ENCODE measurements around the gene TMEM35A. TPM values are rescaled to one million over a fixed set of nuclear protein-coding genes. Genes with fewer than 3 reads are reported as not detected.
"Not testable (repeated sequence)": the region's sequence is repeated elsewhere in the genome, so short reads cannot be mapped to it uniquely, and the experiment has no call there.

TMEM35A gene
- total RNA-seq, 1 experiment from 2014 or later = not detected

- Histone ChIP-seq H3K9me3 (ENCODE audit: control insufficient read depth, insufficient read depth, low read depth, low read length) (no peaks in the 10 kb centered on the region), H3K27me3 (ENCODE audit: control insufficient read depth, insufficient read depth, low read length) (no peaks in the 10 kb centered on the region), H3K36me3 (ENCODE audit: control insufficient read depth, insufficient read depth, low read length) (no peaks in the 10 kb centered on the region), H3K4me3 (ENCODE audit: low read depth in 2 of 2, low read length in 2 of 2) (peak overlapping the region; percentile 82 to 94), H3K27ac (ENCODE audit: low read length) (peak overlapping the region; percentile 97), H3K4me1 (ENCODE audit: control insufficient read depth, insufficient read depth, low read length) (peaks cover 9% of the 10 kb centered on the region; the same call in 1 of the 2 replicates)
- ATAC-seq (0 out of 2 replicates have a peak, but pooled peaks have one; percentile 0), DNase-seq (ENCODE audit: low read depth, low spot score) (no peak)
- ChIA-PET CTCF (no interaction called here), POLR2A (no interaction called here)
- no peak for TF ChIP-seq REST (IDR thresholded peaks at IDR 0.05; ENCODE audit: insufficient read depth in 1 of 2, low read depth in 2 of 2, low read length in 1 of 2)
- no peak for TF ChIP-seq POLR2AphosphoS5 (IDR thresholded peaks at IDR 0.05; ENCODE audit: low read depth, low read length)
- TF ChIP-seq SIN3A (IDR thresholded peaks at IDR 0.05; ENCODE audit: borderline replicate concordance, insufficient read depth, low read depth, low read length) = no peak
- TF ChIP-seq CTCF (IDR thresholded peaks at IDR 0.05) = no peak
- intact Hi-C loops (cut with micrococcal nuclease; ENCODE audit: unreplicated experiment) = no loop called here
- BruUV-seq (replicated peaks) = no TSS peak
- in situ Hi-C loops (cut with HindIII; ENCODE audit: low pct_unique_long_range_greater_than_20kb, low sequenced_read_pairs) = no loop called here
Measured at GRCh38 chrX:101051153-101051548, 27.5 kb upstream of the TMEM35A start.

- peak within 1 kb of the TSS; percentile 97 for H3K27ac ChIP-seq (ENCODE audit: low read length)
- ChIA-PET POLR2A (no interaction called here), CTCF (no interaction called here)
- in situ Hi-C loops (cut with HindIII; ENCODE audit: low pct_unique_long_range_greater_than_20kb, low sequenced_read_pairs) (no loop called here), intact Hi-C loops (cut with micrococcal nuclease; ENCODE audit: unreplicated experiment) (no loop called here)
- H3K36me3 ChIP-seq (ENCODE audit: control insufficient read depth, insufficient read depth, low read length) = no peaks in the 10 kb centered on the region
- ATAC-seq (peak; percentile 99), DNase-seq (ENCODE audit: low read depth, low spot score) (peak; percentile 67)
- TSS peak; percentile 86 for BruUV-seq (replicated peaks)
- H3K9me3 ChIP-seq (ENCODE audit: control insufficient read depth, insufficient read depth, low read depth, low read length) = no peaks in the 10 kb centered on the region
- peak within 1 kb of the TSS; percentile 82 to 94 for H3K4me3 ChIP-seq (ENCODE audit: low read depth in 2 of 2, low read length in 2 of 2)
- TF ChIP-seq TCF7L2 (IDR thresholded peaks at IDR 0.05; ENCODE audit: low read depth, low read length) = peak; percentile 76
- TF ChIP-seq POLR2AphosphoS5 (IDR thresholded peaks at IDR 0.05; ENCODE audit: low read depth, low read length) = peak; percentile 87
- TF ChIP-seq CTCF (IDR thresholded peaks at IDR 0.05) = no peak
- TF ChIP-seq REST (IDR thresholded peaks at IDR 0.05; ENCODE audit: insufficient read depth in 1 of 2, low read depth in 2 of 2, low read length in 1 of 2) = no peak
- no peak for TF ChIP-seq SIN3A (IDR thresholded peaks at IDR 0.05; ENCODE audit: borderline replicate concordance, insufficient read depth, low read depth, low read length)
- H3K4me1 ChIP-seq (ENCODE audit: control insufficient read depth, insufficient read depth, low read length) = peaks cover 9% of the 10 kb centered on the region; the same call in 1 of the 2 replicates
- H3K27me3 ChIP-seq (ENCODE audit: control insufficient read depth, insufficient read depth, low read length) = no peaks in the 10 kb centered on the region
Measured at GRCh38 chrX:101051549-101052302, 27.0 kb upstream of the TMEM35A start, which contains the start of gene TRMT2B. TSS of gene TRMT2B (minus strand) at chrX:101052111. CDS start at chrX:101042289, 9,822 bp downstream.

- ATAC-seq; POLR2A ChIA-PET; H3K4me1 ChIP-seq (ENCODE audit: control insufficient read depth, insufficient read depth, low read length); H3K4me3 ChIP-seq (ENCODE audit: low read depth in 2 of 2, low read length in 2 of 2); CTCF ChIA-PET; H3K36me3 ChIP-seq (ENCODE audit: control insufficient read depth, insufficient read depth, low read length); H3K9me3 ChIP-seq (ENCODE audit: control insufficient read depth, insufficient read depth, low read depth, low read length); BruUV-seq (replicated peaks); DNase-seq (ENCODE audit: low read depth, low spot score); intact Hi-C loops (cut with micrococcal nuclease; ENCODE audit: unreplicated experiment); in situ Hi-C loops (cut with HindIII; ENCODE audit: low pct_unique_long_range_greater_than_20kb, low sequenced_read_pairs); H3K27ac ChIP-seq (ENCODE audit: low read length); H3K27me3 ChIP-seq (ENCODE audit: control insufficient read depth, insufficient read depth, low read length): not testable (repeated sequence)
Measured at GRCh38 chrX:101056551-101056950, 22.1 kb upstream of the TMEM35A start.
